Adrenal gland (tissue), 12 donors: Measurements from ENCODE around the gene SHISA6. TPM values are rescaled to one million over a fixed set of nuclear protein-coding genes. Genes with fewer than 3 reads are reported as not detected.

ENCODE experiments used
- DNase-seq, 7 donors: peaks; one replicate each; pipeline ENCODE4 v3.0.0-alpha.2; 2019 to 2020
- H3K27ac ChIP-seq, 5 donors: fragments of 200-600 bp; sonication (generic) in 4 of 5; 1 replicate in 3 of 5; 2 replicates in 2 of 5; pipeline versions ENCODE4 v1.5.1 to v1.8.0; 2016 to 2020; ENCODE audit warnings: mild to moderate bottlenecking in 1 of 5
- H3K27me3 ChIP-seq: fragments of 200-600 bp; 2 replicates; pipeline ENCODE4 v1.8.0; 2021
- H3K36me3 ChIP-seq, 2 donors: fragments of 200-600 bp; replicated peaks in 1 of 2; 1 replicate in 1 of 2; 2 replicates in 1 of 2; pipeline versions ENCODE4 v1.5.1 to v1.8.0; 2018 to 2022
- H3K4me1 ChIP-seq, 2 donors: fragments of 200-600 bp; replicated peaks in 1 of 2; 1 replicate in 1 of 2; 2 replicates in 1 of 2; pipeline versions ENCODE4 v1.5.1 to v1.8.0; 2018 to 2021
- H3K4me3 ChIP-seq, 4 donors: fragments of 200-600 bp; sonication (generic) in 3 of 4; one replicate each; pipeline ENCODE4 v1.5.1; 2016 to 2018
- H3K9me3 ChIP-seq, 3 donors: fragments of 200-600 bp; sonication (generic) in 1 of 3; replicated peaks in 1 of 3; 1 replicate in 2 of 3; 2 replicates in 1 of 3; pipeline versions ENCODE4 v1.5.1 to v1.8.0; 2016 to 2021
- CTCF ChIP-seq, 6 experiments: fragments of 450-650 bp in 4 of 6; fragments of 200-600 bp in 2 of 6; sonication (generic) in 1 of 6; IDR thresholded peaks; 1 replicate in 5 of 6; 2 replicates in 1 of 6; pipeline versions ENCODE4 v1.5.1 to v1.8.0; 2016 to 2021; ENCODE audit warnings: antibody characterized with exemption in 6 of 6, mild to moderate bottlenecking in 2 of 6, moderate library complexity in 1 of 6
- POLR2A ChIP-seq, 2 donors: fragments of 450-650 bp; IDR thresholded peaks; one replicate each; pipeline ENCODE4 v1.6.1; 2017; ENCODE audit warnings: antibody characterized with exemption in 2 of 2, mild to moderate bottlenecking in 2 of 2, moderate library complexity in 1 of 2
- WGBS, 4 donors: extraction: QIAGEN DNeasy Blood & Tissue Kit in 2 of 4; methylation state at CpG; one replicate each; pipeline versions ENCODE4 v1.1.5 to v1.1.7; 2013 to 2017; 5-methylcytosine and 5-hydroxymethylcytosine counted together
- intact Hi-C, 2 donors: fragments of 100-400 bp; cut with DNase I; formaldehyde crosslinking; loops; one replicate each; pipeline versions ENCODE4 v1.14.1 to v1.15.0; 2022 to 2023
- polyA plus RNA-seq, 3 donors: library from polyadenylated mRNA; stranded (reverse); fragments of 200-250 nt in 2 of 3; fragments of 350-450 nt in 1 of 3; fragmentation: Illumina TruSeq in 1 of 3; extraction: RNeasy Lipid Tissue Mini Kit (QIAGEN cat#74804) in 1 of 3; gene quantifications; one replicate each; pipeline ENCODE4 v1.2.3, GENCODE V29; 2013 to 2014
- total RNA-seq, 9 donors: library from RNA; depleted of rRNA in 4 of 9; stranded (reverse); fragments of >200 nt in 4 of 9; fragments of 120-200 nt in 1 of 9; fragmentation: NEBNext Ultra II Directional in 1 of 9; extraction: Animal tissue kit (Norgen Biotek cat#: 25700) in 1 of 9; gene quantifications; one replicate each; pipeline versions ENCODE4 v1.1.0 to v1.2.4, GENCODE V29; 2013 to 2023
- donor health status: healthy with polysubstance abuse.
- donor health status: Bipolar disorder and iron deficiency.
- donor health status: DM: yes; HTN: yes; CAD: no.
- donor health status: DM: no; HTN: no; CAD: no.
- donor health status: DM: no; HTN: no; CAD: no.
- donor health status: DM: yes; HTN: yes; CAD: no.

SHISA6 gene
- total and polyA plus RNA-seq, 12 donors, result 0.09 to 2.0 (median 0.57) TPM

- Histone ChIP-seq H3K27me3 (no peaks in the 10 kb centered on the region), H3K27ac (no peak overlapping the region), H3K4me1 (no peaks in the 10 kb centered on the region), H3K36me3 (no peaks in the 10 kb centered on the region), H3K9me3 (no peaks in the 10 kb centered on the region), H3K4me3 (no peak overlapping the region)
- no peak for DNase-seq
- TF ChIP-seq CTCF (IDR thresholded peaks at IDR 0.05) (no peak), POLR2A (IDR thresholded peaks at IDR 0.05) (no peak)
- 70 to 81% (median 74%) methylated on average over 3 of the region's 3 CpGs for WGBS, 4 donors
- intact Hi-C loops, result no loop called here
These were observed 348.7 kb downstream of the SHISA6 start for GRCh38 chr17:11589716-11590115.

- H3K9me3 ChIP-seq, result no peaks in the 10 kb centered on the region
- H3K4me1 ChIP-seq, result peaks cover 0 to 4% of the 10 kb centered on the region in 2 donors
- peak within 1 kb of the TSS in 3 of 4 donors; percentile 50 to 77 (median 57) for H3K4me3 ChIP-seq
- intact Hi-C loops, result no loop called here
- H3K27ac ChIP-seq, result peak within 1 kb of the TSS; percentile 44 to 88 (median 80)
- DNase-seq, result peak; percentile 98 to 100 (median 99)
- H3K36me3 ChIP-seq, result no peaks in the 10 kb centered on the region
- no peaks in the 10 kb centered on the region for H3K27me3 ChIP-seq
- WGBS, 4 donors, result 1 to 2% (median 1%) methylated on average over 28 to 84 of the region's 84 CpGs
- TF ChIP-seq POLR2A (IDR thresholded peaks at IDR 0.05) (peak in 1 of 2 donors; percentile 71), CTCF (IDR thresholded peaks at IDR 0.05) (no peak)
These were observed 357.5 kb downstream of the SHISA6 start, which contains the start of gene DNAH9 for GRCh38 chr17:11598274-11599221. DNAH9 (plus strand) TSS chr17:11598470; CDS start chr17:11598499, 29 bp downstream.

GRCh38 chr17:11601661-11602060, 360.6 kb downstream of the SHISA6 start:
- Histone ChIP-seq H3K27ac (no peak overlapping the region), H3K4me3 (no peak overlapping the region), H3K36me3 (no peaks in the 10 kb centered on the region), H3K27me3 (no peaks in the 10 kb centered on the region), H3K4me1 (peaks cover 0 to 4% of the 10 kb centered on the region in 2 donors), H3K9me3 (no peaks in the 10 kb centered on the region)
- WGBS, 4 donors, result 78 to 88% (median 83%) methylated on average over 5 of the region's 5 CpGs
- no peak for DNase-seq
- intact Hi-C loops, result no loop called here
- TF ChIP-seq POLR2A (IDR thresholded peaks at IDR 0.05) (no peak), CTCF (IDR thresholded peaks at IDR 0.05) (no peak)

GRCh38 chr17:11608396-11608795, 367.4 kb downstream of the SHISA6 start:
- peak; percentile 82 to 94 (median 92) for DNase-seq
- intact Hi-C loops, result no loop called here
- Histone ChIP-seq H3K36me3 (no peaks in the 10 kb centered on the region), H3K4me3 (no peak overlapping the region), H3K4me1 (peaks cover 0 to 10% of the 10 kb centered on the region in 2 donors), H3K27me3 (no peaks in the 10 kb centered on the region), H3K9me3 (no peaks in the 10 kb centered on the region), H3K27ac (peak overlapping the region in 4 of 5 donors; percentile 49 to 71 (median 64))
- TF ChIP-seq POLR2A (IDR thresholded peaks at IDR 0.05) (peak in 1 of 2 donors; percentile 36), CTCF (IDR thresholded peaks at IDR 0.05) (no peak)
- 8 to 28% (median 13%) methylated on average over 6 of the region's 6 CpGs for WGBS, 4 donors
